A204.1 (cell line): ENCODE measurements around the gene TMCO4.
"Not testable (repeated sequence)": the region's sequence is repeated elsewhere in the genome, so short reads cannot be mapped to it uniquely, and the experiment has no call there.

Source experiments
- FAIRE-seq: peaks from 2 replicates; lab custom pipeline; 2012; peaks lifted over from hg19 to GRCh38; lab: Jason Lieb, UNC

TMCO4 gene

GRCh38 chr1:19654886-19655717 is 144.6 kb downstream of the TMCO4 start:
- FAIRE-seq = no peak

- FAIRE-seq = no peak
Measured at GRCh38 chr1:19654386-19654785, 145.3 kb downstream of the TMCO4 start.

GRCh38 chr1:19651141-19651737 is 148.5 kb downstream of the TMCO4 start:
- FAIRE-seq = no peak

- FAIRE-seq = no peak
Measured at GRCh38 chr1:19650416-19651140, 149.1 kb downstream of the TMCO4 start.

GRCh38 chr1:19648689-19649088 is 151.0 kb downstream of the TMCO4 start:
- FAIRE-seq = no peak

- no peak for FAIRE-seq
Measured at GRCh38 chr1:19648239-19648638, 151.5 kb downstream of the TMCO4 start.

GRCh38 chr1:19647643-19648042 is 152.1 kb downstream of the TMCO4 start:
- no peak for FAIRE-seq

- no peak for FAIRE-seq
Measured at GRCh38 chr1:19646377-19647319, 153.1 kb downstream of the TMCO4 start.

- no peak for FAIRE-seq
Measured at GRCh38 chr1:19645411-19646251, 154.1 kb downstream of the TMCO4 start.

GRCh38 chr1:19644681-19645410 is 154.9 kb downstream of the TMCO4 start:
- no peak for FAIRE-seq

- FAIRE-seq = no peak
Measured at GRCh38 chr1:19644395-19644680, 155.4 kb downstream of the TMCO4 start.

- FAIRE-seq = no peak
Measured at GRCh38 chr1:19643602-19644394, 155.9 kb downstream of the TMCO4 start, which contains the start of gene NBL1. TSS of gene NBL1 (plus strand) at chr1:19644311. CDS start at chr1:19655031, 10,720 bp downstream.

GRCh38 chr1:19643121-19643520 is 156.6 kb downstream of the TMCO4 start:
- FAIRE-seq = no peak

- no peak for FAIRE-seq
Measured at GRCh38 chr1:19640363-19641316, 159.1 kb downstream of the TMCO4 start.

- FAIRE-seq = no peak
Measured at GRCh38 chr1:19639999-19640362, 159.7 kb downstream of the TMCO4 start.

GRCh38 chr1:19639228-19639627 is 160.5 kb downstream of the TMCO4 start:
- not testable (repeated sequence) for FAIRE-seq

GRCh38 chr1:19637606-19638005 is 162.1 kb downstream of the TMCO4 start:
- no peak for FAIRE-seq

- not testable (repeated sequence) for FAIRE-seq
Measured at GRCh38 chr1:19636749-19637148, 163.0 kb downstream of the TMCO4 start.

- no peak for FAIRE-seq
Measured at GRCh38 chr1:19636065-19636464, 163.7 kb downstream of the TMCO4 start.
